GM13977 (cell line): ENCODE results near the gene CEBPG.

Source experiments
- DNase-seq: peaks from one replicate; pipeline ENCODE4 v3.0.0; 2012; ENCODE audit warnings: low spot score
- CTCF ChIP-seq: IDR thresholded peaks from 2 replicates; pipeline ENCODE4 v1.5.1; 2012; ENCODE audit warnings: mild to moderate bottlenecking, control low read depth; ENCODE audit not compliant: insufficient read depth; ENCODE audit errors: extremely low read depth, missing control alignments
- in situ Hi-C: fragments of 300-500 bp; cut with MboI; formaldehyde crosslinking; loops from one replicate; pipeline ENCODE4 v1.12.0; 2022; ENCODE audit warnings: low sequenced_read_pairs, low pct_unique_long_range_greater_than_20kb, mixed read lengths, inconsistent platforms; ENCODE audit not compliant: unreplicated experiment

The CEBPG gene

GRCh38 chr19:33359581-33359980 is 13.9 kb upstream of the CEBPG start:
- DNase-seq, result no peak
- TF ChIP-seq CTCF, result no peak
- in situ Hi-C loops, result no loop called here

GRCh38 chr19:33362508-33363228 is 10.8 kb upstream of the CEBPG start:
- no peak for TF ChIP-seq CTCF
- in situ Hi-C loops, result no loop called here
- no peak for DNase-seq

GRCh38 chr19:33363476-33363875 is 10.0 kb upstream of the CEBPG start:
- in situ Hi-C loops, result no loop called here
- DNase-seq, result no peak
- no peak for TF ChIP-seq CTCF

GRCh38 chr19:33365691-33366090 is 7.8 kb upstream of the CEBPG start:
- in situ Hi-C loops, result no loop called here
- no peak for TF ChIP-seq CTCF
- DNase-seq, result no peak

- in situ Hi-C loops, result no loop called here
Measured at GRCh38 chr19:33366127-33366526, 7.4 kb upstream of the CEBPG start.

GRCh38 chr19:33366897-33367296 is 6.6 kb upstream of the CEBPG start:
- in situ Hi-C loops, result no loop called here
- DNase-seq, result no peak
- no peak for TF ChIP-seq CTCF

More at GRCh38 chr19:33366127-33366526, 7.4 kb upstream of the CEBPG start:
- no peak for TF ChIP-seq CTCF
- no peak for DNase-seq
